HFF-Myc (cell line): ENCODE data around the gene MVB12A.

ENCODE experiments used
- DNase-seq: peaks from one replicate; pipeline ENCODE4 v3.0.0-alpha.2; 2011; ENCODE audit warnings: low read depth; ENCODE audit errors: extremely low read depth
- H3K4me3 ChIP-seq: replicated peaks from 2 replicates; pipeline ENCODE4 v1.5.1; 2011; ENCODE audit warnings: low read depth, mild to moderate bottlenecking, control low read depth, low read length
- TF ChIP-seq, protein P1 (sequence below): IDR thresholded peaks from 2 replicates; pipeline ENCODE4 v1.5.1; 2012; ENCODE audit warnings: mild to moderate bottlenecking, low read depth, low read length, control low read depth; ENCODE audit errors: missing control alignments

MVB12A gene

DNA sequence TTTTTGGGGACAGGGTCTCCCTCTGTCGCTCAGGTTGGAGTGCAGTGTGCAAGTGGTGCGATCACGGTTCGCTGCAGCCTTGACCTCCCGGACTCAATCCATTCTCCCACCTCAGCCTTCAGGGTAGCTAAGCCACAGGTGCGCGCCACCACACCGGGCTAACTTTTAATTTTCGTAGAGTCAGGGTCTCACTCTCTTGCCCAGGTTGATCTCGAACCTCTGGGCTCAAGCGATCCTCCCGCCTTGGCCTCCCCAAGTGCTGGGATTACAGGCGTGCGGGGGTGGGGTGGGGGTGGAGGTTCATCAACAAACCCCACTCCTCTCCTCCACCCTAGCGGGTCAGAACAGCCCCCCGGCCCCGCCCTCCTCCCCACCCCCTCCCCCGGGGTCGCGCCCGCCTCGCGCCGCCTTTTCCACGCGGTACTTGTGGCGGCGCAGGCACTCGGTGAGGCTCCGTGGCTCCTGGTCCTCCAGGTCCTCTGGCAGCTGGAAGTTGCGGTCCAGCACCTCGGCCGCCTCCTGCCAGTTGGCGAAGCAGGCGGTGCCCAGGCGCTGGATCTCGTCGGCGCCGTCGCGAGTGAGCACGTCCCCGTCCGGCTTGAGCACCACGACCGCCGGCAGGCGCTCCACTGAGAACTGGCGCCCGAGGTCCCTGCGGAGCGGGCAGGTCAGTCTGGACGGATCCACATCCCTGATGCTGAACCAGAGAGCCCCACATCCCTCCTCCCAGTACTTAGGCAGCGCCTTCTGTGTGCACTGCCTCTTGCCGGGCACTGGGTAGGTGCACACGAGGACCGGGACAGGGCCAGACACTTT, 35.7 kb downstream of the MVB12A start:
- no peak for DNase-seq
- TF ChIP-seq, protein P1, sequence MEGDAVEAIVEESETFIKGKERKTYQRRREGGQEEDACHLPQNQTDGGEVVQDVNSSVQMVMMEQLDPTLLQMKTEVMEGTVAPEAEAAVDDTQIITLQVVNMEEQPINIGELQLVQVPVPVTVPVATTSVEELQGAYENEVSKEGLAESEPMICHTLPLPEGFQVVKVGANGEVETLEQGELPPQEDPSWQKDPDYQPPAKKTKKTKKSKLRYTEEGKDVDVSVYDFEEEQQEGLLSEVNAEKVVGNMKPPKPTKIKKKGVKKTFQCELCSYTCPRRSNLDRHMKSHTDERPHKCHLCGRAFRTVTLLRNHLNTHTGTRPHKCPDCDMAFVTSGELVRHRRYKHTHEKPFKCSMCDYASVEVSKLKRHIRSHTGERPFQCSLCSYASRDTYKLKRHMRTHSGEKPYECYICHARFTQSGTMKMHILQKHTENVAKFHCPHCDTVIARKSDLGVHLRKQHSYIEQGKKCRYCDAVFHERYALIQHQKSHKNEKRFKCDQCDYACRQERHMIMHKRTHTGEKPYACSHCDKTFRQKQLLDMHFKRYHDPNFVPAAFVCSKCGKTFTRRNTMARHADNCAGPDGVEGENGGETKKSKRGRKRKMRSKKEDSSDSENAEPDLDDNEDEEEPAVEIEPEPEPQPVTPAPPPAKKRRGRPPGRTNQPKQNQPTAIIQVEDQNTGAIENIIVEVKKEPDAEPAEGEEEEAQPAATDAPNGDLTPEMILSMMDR, result no peak
- H3K4me3 ChIP-seq, result no peak overlapping the region

DNA sequence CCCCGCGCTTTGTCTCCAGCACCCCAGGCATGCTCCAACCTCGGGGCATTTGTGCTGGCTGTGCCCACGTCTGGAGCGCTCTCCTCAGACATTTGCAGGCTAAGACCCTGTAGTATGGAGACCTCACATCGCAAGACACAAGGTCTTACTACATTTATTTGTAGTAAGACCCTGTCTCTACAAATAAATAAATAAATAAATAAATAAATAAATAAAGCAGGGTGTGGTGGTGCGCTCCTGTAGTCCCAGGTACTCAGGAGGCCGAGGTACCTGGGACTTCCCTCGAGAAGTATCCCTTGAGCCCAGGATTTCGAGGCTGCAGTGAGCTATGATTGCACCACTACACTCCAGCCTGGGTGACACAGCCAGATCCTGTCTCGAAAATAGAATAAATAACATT, 36.3 kb downstream of the MVB12A start:
- DNase-seq, result no peak
- no peak overlapping the region for H3K4me3 ChIP-seq
- TF ChIP-seq, protein P1, result no peak

DNA sequence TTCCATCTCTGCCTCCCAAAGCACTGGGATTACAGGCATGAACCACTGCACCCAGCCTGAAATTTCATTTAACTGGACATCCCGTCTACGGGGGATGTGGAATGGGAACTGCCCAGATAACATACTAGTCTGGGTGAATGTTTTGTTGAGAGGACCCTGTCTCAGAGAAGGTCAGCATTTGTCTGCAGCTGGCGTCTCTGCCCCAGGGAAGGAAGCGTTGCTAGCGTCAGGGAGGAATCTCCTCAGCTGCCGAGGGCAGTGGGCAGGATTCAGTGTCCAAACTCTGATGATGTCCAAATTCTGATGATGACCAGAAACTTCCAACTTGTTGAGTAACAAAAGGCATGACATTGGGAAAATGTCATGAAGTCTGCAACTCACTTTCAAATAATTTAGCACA, 37.8 kb downstream of the MVB12A start:
- TF ChIP-seq, protein P1, result no peak
- H3K4me3 ChIP-seq, result no peak overlapping the region
- no peak for DNase-seq

DNA sequence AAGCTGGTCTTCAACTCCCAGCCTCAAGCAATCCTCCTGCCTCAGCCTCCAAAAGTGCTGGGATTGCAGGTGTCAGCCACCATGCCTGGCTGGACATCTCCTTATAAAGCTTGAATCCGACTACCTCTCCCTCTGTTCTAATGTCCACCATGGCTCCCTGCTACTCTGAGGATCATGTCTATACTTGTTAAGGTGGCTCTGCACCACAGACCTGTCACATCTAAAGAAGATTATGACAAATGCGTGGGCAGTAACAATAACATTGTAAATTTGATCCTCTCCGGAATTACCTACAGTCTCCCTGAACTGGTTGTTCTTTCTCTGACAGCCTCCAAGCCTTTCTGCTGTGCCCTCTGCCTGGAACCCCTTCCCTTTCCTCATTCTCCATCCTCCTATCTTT, 39.1 kb downstream of the MVB12A start:
- no peak overlapping the region for H3K4me3 ChIP-seq
- TF ChIP-seq, protein P1, result no peak
- no peak for DNase-seq

DNA sequence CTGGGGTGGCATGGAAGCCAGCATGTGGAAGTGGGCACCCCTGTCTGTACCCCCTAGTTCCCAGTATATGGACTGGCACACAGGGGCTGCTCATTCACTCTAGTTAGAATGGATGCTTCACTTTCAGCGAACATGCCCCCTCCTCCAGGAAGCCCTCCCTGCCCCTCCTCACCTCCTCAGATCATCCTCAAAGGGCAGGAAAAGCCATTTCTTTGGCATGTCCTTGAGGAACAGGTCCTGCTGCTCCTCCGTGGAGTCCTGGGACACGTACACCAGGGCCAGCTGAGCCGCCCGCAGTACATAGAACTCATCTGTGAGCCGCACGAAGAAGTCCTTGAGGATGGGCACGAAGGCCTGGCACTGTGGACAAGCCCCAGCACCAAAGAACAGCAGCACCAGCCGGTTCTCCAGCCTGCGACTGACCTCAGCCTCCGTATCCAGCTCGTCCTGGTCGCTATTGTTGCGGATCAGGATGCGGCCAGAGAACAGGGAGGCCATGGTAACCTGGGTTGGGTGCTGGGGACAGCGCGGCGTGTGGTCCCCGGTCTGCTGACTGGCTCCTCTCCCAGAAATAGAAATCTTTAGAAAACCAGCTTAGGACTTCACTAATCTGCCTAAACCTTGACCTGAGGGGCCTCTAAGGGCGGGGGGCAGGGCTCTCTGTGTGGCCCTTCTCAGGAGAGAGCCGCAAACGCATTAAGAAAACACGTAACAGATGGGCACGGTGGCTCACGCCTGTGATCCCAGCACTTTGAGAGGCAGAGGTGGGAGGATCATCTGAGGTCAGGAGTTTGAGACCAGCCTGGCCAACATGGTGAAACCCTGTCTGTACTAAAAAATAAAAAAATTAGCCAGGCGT, 40.8 kb downstream of the MVB12A start, which contains the start of gene NXNL1:
NXNL1 (minus strand) TSS at position 555 of the 859 bp plus-strand sequence; CDS start at position 498, 57 bp downstream.
- TF ChIP-seq, protein P1, result no peak
- H3K4me3 ChIP-seq, result no peak within 1 kb of the TSS
- no peak for DNase-seq

DNA sequence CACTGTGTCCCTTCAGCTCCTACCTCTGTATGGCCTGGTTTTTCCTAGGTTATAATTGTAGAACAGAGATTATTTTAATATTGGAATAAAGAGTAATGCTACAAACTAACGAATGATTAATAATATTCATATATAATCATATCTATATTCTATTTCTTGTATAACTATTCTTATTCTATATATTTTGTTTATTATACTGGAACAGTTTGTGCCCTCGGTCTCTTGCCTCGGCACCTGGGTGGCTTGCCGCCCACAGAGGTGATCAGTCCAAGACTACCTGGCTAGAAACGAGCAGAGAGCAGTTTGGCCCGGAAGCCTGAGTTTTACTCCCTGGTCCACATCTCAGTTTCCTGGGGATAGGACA, 46.6 kb downstream of the MVB12A start:
- DNase-seq, result no peak
- TF ChIP-seq, protein P1, result no peak
- no peak overlapping the region for H3K4me3 ChIP-seq
